ENCODE results near the gene CTSO. TPM values are rescaled to one million over a fixed set of nuclear protein-coding genes. Genes with fewer than 3 reads are reported as not detected.

The CTSO gene
- total and polyA plus RNA-seq, 2 of the 8 experiments (the other 6 are each of a cell fraction or from before 2014, with no cell fraction given) = 0.39 to 0.41 TPM

DNA sequence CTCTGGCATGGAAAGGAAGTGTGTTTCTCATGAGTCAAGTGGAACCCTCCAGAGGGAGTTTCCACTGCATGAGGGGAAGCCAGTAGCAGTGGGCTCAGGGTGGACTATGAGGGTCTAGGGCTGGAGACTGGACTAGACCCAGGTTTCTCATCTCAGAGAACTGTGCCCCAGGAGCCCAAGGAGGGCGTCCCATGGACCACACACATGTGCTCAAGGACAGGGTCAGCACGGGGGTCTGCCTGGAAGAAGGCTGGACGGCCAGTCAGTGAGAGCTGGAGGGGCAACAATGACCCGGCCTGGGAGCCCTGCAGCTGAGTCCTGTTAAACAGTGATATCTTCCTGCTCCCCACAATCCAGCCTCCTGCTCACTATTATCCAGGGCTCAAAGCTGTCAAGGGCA, 5.8 kb upstream of the CTSO start (continued):
- TF ChIP-seq, protein P1, sequence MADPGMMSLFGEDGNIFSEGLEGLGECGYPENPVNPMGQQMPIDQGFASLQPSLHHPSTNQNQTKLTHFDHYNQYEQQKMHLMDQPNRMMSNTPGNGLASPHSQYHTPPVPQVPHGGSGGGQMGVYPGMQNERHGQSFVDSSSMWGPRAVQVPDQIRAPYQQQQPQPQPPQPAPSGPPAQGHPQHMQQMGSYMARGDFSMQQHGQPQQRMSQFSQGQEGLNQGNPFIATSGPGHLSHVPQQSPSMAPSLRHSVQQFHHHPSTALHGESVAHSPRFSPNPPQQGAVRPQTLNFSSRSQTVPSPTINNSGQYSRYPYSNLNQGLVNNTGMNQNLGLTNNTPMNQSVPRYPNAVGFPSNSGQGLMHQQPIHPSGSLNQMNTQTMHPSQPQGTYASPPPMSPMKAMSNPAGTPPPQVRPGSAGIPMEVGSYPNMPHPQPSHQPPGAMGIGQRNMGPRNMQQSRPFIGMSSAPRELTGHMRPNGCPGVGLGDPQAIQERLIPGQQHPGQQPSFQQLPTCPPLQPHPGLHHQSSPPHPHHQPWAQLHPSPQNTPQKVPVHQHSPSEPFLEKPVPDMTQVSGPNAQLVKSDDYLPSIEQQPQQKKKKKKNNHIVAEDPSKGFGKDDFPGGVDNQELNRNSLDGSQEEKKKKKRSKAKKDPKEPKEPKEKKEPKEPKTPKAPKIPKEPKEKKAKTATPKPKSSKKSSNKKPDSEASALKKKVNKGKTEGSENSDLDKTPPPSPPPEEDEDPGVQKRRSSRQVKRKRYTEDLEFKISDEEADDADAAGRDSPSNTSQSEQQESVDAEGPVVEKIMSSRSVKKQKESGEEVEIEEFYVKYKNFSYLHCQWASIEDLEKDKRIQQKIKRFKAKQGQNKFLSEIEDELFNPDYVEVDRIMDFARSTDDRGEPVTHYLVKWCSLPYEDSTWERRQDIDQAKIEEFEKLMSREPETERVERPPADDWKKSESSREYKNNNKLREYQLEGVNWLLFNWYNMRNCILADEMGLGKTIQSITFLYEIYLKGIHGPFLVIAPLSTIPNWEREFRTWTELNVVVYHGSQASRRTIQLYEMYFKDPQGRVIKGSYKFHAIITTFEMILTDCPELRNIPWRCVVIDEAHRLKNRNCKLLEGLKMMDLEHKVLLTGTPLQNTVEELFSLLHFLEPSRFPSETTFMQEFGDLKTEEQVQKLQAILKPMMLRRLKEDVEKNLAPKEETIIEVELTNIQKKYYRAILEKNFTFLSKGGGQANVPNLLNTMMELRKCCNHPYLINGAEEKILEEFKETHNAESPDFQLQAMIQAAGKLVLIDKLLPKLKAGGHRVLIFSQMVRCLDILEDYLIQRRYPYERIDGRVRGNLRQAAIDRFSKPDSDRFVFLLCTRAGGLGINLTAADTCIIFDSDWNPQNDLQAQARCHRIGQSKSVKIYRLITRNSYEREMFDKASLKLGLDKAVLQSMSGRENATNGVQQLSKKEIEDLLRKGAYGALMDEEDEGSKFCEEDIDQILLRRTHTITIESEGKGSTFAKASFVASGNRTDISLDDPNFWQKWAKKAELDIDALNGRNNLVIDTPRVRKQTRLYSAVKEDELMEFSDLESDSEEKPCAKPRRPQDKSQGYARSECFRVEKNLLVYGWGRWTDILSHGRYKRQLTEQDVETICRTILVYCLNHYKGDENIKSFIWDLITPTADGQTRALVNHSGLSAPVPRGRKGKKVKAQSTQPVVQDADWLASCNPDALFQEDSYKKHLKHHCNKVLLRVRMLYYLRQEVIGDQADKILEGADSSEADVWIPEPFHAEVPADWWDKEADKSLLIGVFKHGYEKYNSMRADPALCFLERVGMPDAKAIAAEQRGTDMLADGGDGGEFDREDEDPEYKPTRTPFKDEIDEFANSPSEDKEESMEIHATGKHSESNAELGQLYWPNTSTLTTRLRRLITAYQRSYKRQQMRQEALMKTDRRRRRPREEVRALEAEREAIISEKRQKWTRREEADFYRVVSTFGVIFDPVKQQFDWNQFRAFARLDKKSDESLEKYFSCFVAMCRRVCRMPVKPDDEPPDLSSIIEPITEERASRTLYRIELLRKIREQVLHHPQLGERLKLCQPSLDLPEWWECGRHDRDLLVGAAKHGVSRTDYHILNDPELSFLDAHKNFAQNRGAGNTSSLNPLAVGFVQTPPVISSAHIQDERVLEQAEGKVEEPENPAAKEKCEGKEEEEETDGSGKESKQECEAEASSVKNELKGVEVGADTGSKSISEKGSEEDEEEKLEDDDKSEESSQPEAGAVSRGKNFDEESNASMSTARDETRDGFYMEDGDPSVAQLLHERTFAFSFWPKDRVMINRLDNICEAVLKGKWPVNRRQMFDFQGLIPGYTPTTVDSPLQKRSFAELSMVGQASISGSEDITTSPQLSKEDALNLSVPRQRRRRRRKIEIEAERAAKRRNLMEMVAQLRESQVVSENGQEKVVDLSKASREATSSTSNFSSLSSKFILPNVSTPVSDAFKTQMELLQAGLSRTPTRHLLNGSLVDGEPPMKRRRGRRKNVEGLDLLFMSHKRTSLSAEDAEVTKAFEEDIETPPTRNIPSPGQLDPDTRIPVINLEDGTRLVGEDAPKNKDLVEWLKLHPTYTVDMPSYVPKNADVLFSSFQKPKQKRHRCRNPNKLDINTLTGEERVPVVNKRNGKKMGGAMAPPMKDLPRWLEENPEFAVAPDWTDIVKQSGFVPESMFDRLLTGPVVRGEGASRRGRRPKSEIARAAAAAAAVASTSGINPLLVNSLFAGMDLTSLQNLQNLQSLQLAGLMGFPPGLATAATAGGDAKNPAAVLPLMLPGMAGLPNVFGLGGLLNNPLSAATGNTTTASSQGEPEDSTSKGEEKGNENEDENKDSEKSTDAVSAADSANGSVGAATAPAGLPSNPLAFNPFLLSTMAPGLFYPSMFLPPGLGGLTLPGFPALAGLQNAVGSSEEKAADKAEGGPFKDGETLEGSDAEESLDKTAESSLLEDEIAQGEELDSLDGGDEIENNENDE (IDR thresholded peaks at IDR 0.05; ENCODE audit: insufficient replicate concordance, low read length) = no peak
- TF ChIP-seq BRCA1 (IDR thresholded peaks at IDR 0.05; ENCODE audit: low read depth, low read length) (no peak), ZNF274 (IDR thresholded peaks at IDR 0.05; ENCODE audit: borderline replicate concordance, extremely low read depth, low read length) (no peak), BCL11A (IDR thresholded peaks at IDR 0.05; ENCODE audit: low read depth in 2 of 2, low read length in 2 of 2) (no peak), JUN (IDR thresholded peaks at IDR 0.05; ENCODE audit: low read depth, low read length) (no peak), TAF1 (IDR thresholded peaks at IDR 0.05; ENCODE audit: low read depth, low read length) (no peak), SUZ12 (IDR thresholded peaks at IDR 0.05; ENCODE audit: low read length) (no peak), EZH2 (IDR thresholded peaks at IDR 0.05; ENCODE audit: low read depth, low read length, severe bottlenecking) (no peak)
- TF ChIP-seq, protein P2, sequence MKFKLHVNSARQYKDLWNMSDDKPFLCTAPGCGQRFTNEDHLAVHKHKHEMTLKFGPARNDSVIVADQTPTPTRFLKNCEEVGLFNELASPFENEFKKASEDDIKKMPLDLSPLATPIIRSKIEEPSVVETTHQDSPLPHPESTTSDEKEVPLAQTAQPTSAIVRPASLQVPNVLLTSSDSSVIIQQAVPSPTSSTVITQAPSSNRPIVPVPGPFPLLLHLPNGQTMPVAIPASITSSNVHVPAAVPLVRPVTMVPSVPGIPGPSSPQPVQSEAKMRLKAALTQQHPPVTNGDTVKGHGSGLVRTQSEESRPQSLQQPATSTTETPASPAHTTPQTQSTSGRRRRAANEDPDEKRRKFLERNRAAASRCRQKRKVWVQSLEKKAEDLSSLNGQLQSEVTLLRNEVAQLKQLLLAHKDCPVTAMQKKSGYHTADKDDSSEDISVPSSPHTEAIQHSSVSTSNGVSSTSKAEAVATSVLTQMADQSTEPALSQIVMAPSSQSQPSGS (IDR thresholded peaks at IDR 0.05; ENCODE audit: low read length) = no peak
- TF ChIP-seq, protein P3, sequence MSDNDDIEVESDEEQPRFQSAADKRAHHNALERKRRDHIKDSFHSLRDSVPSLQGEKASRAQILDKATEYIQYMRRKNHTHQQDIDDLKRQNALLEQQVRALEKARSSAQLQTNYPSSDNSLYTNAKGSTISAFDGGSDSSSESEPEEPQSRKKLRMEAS (IDR thresholded peaks at IDR 0.05) = no peak
